K562 (cell line): ENCODE data around the gene ANP32B. TPM values are rescaled to one million over a fixed set of nuclear protein-coding genes. Genes with fewer than 3 reads are reported as not detected.
A peak's percentile ranks its signal among the peaks of the same experiment; 100 is the strongest.

Experiments
- AFF4 ChIP-seq: sonication (generic); formaldehyde crosslinking; IDR thresholded peaks from 2 replicates; pipeline ENCODE4 v1.8.0; 2023; ENCODE audit warnings: mild to moderate bottlenecking, missing genetic modification reagents
- CBX3 ChIP-seq, 2 experiments: IDR thresholded peaks; 1 replicate in 1 of 2; 2 replicates in 1 of 2; pipeline ENCODE4 v1.6.1; 2012; ENCODE audit warnings: inconsistent platforms in 2 of 2, low read length in 2 of 2, borderline replicate concordance in 1 of 2, control low read depth in 1 of 2
- FOXP1 ChIP-seq: sonication (generic); formaldehyde crosslinking; IDR thresholded peaks from 2 replicates; pipeline ENCODE4 v1.8.0; 2022; ENCODE audit warnings: mild to moderate bottlenecking, missing genetic modification reagents
- GTF2F1 ChIP-seq: IDR thresholded peaks from 2 replicates; pipeline ENCODE4 v1.6.1; 2011; ENCODE audit warnings: low read depth, low read length, improper control_type of control experiment
- HMG20A ChIP-seq: fragments of 450-650 bp; formaldehyde crosslinking; conservative IDR thresholded peaks from 2 replicates; pipeline ENCODE4 v1.4.0; 2020; ENCODE audit warnings: mild to moderate bottlenecking, mixed read lengths
- OTX1 ChIP-seq: fragments of 450-650 bp; formaldehyde crosslinking; IDR thresholded peaks from 2 replicates; pipeline ENCODE4 v1.4.0; 2022; ENCODE audit warnings: mild to moderate bottlenecking
- SIN3A ChIP-seq, 2 experiments: fragments of 150-350 bp in 1 of 2; IDR thresholded peaks; 2 replicates each; pipeline ENCODE4 v1.6.1; 2011 to 2016; ENCODE audit warnings: borderline replicate concordance in 2 of 2, low read depth in 2 of 2, low read length in 2 of 2, mild to moderate bottlenecking in 2 of 2, moderate library complexity in 2 of 2; ENCODE audit not compliant: control insufficient read depth in 1 of 2
- SREBF1 ChIP-seq: fragments of 150-350 bp; IDR thresholded peaks from 2 replicates; pipeline ENCODE4 v1.6.1; 2014; ENCODE audit warnings: antibody characterized with exemption, low read depth, low read length, borderline replicate concordance
- STAT5B ChIP-seq: fragments of 250-450 bp; sonication (Bioruptor Pico); IDR thresholded peaks from 2 replicates; pipeline ENCODE4 v1.8.0; 2021; ENCODE audit warnings: mild to moderate bottlenecking, inconsistent platforms
- TCF15 ChIP-seq: fragments of 250-450 bp; sonication (Bioruptor Pico); IDR thresholded peaks from 2 replicates; pipeline ENCODE4 v1.8.0; 2022; ENCODE audit warnings: moderate library complexity, mild to moderate bottlenecking, inconsistent platforms
- TCF7 ChIP-seq: sonication (generic); IDR thresholded peaks from 2 replicates; pipeline ENCODE4 v1.6.1; 2016; ENCODE audit warnings: antibody characterized with exemption, borderline replicate concordance
- XRCC3 ChIP-seq: fragments of 450-650 bp; IDR thresholded peaks from 2 replicates; pipeline ENCODE4 v1.6.1; 2017; ENCODE audit warnings: mild to moderate bottlenecking, moderate library complexity
- ZNF12 ChIP-seq: sonication (generic); formaldehyde crosslinking; IDR thresholded peaks from 2 replicates; pipeline ENCODE4 v1.4.0; 2020; ENCODE audit warnings: mild to moderate bottlenecking, missing genetic modification reagents
- ZNF384 ChIP-seq: IDR thresholded peaks from 2 replicates; pipeline ENCODE4 v1.6.1; 2012; ENCODE audit warnings: low read depth, low read length, improper control_type of control experiment
- ZNF408 ChIP-seq: fragments of 250-450 bp; sonication (Bioruptor Pico); IDR thresholded peaks from 2 replicates; pipeline ENCODE4 v1.4.0; 2020; ENCODE audit warnings: low read depth, mild to moderate bottlenecking, moderate library complexity
- ZNF589 ChIP-seq: fragments of 200-800 bp; sonication (Bioruptor generic); IDR thresholded peaks from 2 replicates; pipeline ENCODE4 v1.6.1; 2016; ENCODE audit warnings: low read depth, missing genetic modification characterization, missing compliant biosample characterization
- ZNF699 ChIP-seq: fragments of 250-450 bp; sonication (Bioruptor Pico); IDR thresholded peaks from 2 replicates; pipeline ENCODE4 v1.8.0; 2021; ENCODE audit warnings: mild to moderate bottlenecking, moderate library complexity; ENCODE audit not compliant: insufficient replicate concordance
- ZNF778 ChIP-seq: fragments of 450-650 bp; formaldehyde crosslinking; IDR thresholded peaks from 2 replicates; pipeline ENCODE4 v1.4.0; 2020; ENCODE audit warnings: mild to moderate bottlenecking, moderate library complexity
- polyA plus RNA-seq, 8 experiments: library from polyadenylated mRNA; depleted of rRNA in 4 of 8; stranded (reverse) in 5 of 8; unstranded in 3 of 8; fragments of >200 nt; fragmentation: Nextera tagmentation in 2 of 8; fragmentation: Illumina TruSeq in 1 of 8; extraction: Ambion mirVana in 2 of 8; extraction: Trizol in 1 of 8; gene quantifications; 2 replicates each; pipeline versions ENCODE4 v1.2.1 to v1.2.3, GENCODE V29; 2011 to 2014; ENCODE audit warnings: inconsistent platforms in 1 of 8, missing spikeins in 1 of 8
- total RNA-seq, 7 experiments: library from RNA; depleted of rRNA in 6 of 7; stranded (reverse); fragments of >200 nt in 6 of 7; fragmentation: Illumina TruSeq in 2 of 7; extraction: Trizol in 2 of 7; gene quantifications; 2 replicates each; pipeline versions ENCODE4 v1.2.1 to v1.2.3, GENCODE V29; 2011 to 2021; ENCODE audit warnings: low replicate concordance in 1 of 7
- TF ChIP-seq, protein P1 (sequence below): fragments of 250-450 bp; sonication (Bioruptor Pico); IDR thresholded peaks from 2 replicates; pipeline ENCODE4 v1.4.0; 2020; ENCODE audit warnings: borderline replicate concordance

Gene ANP32B
- total and polyA plus RNA-seq, 9 of the 15 experiments (the other 6 are each of a cell fraction or from before 2014, with no cell fraction given) = 68.9 to 815 (median 141) TPM

DNA sequence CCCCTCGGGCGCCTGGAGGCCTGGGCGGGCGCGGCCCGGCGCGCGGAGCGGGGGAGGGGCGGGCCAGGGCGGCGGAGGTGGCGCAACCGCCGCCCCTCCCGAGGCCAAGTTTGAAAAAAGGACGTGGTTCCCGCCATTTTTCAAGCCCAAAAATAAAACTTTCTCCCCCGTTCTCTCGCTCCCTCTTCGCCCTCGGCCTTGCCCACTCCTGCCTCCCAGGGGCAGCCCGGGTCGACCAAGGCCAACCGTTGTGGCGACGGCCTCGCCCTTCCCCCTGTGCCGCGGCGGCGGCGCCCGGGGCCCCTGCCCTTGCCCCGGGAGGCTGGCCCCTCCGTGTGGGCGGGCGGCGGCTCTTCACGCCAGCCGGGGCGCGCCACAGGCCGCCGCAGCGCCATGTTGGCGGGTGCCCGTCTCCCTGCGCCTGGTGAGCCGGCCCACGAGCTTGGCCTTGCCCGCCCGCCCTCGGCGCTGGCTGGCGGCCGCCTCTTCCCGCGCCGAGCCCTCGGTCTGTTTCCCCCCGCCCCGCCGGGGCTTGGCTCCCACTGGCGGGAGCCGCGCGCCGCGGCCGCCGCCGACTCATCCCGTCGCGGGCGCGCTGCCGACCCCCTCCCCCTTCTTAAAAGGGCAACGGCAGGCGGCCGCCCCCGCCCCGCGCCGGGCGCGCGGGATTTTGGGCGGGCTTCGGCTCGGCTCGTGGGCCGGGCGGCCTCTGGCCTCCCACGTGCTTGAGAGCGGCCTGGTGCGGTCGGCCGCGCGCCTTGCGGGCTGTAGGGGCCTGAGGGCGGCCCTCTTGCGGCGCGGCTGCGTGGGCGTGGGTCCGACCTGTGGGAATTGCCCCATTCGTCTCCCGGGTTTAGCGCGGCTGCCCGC, 1.3 kb downstream of the ANP32B start (continued):
- peak; percentile 99 for TF ChIP-seq FOXP1
- TF ChIP-seq ZNF589 (CRISPR knock-in tag) = no peak
- TF ChIP-seq TCF15 (CRISPR knock-in tag) = no peak
- TF ChIP-seq, protein P1, sequence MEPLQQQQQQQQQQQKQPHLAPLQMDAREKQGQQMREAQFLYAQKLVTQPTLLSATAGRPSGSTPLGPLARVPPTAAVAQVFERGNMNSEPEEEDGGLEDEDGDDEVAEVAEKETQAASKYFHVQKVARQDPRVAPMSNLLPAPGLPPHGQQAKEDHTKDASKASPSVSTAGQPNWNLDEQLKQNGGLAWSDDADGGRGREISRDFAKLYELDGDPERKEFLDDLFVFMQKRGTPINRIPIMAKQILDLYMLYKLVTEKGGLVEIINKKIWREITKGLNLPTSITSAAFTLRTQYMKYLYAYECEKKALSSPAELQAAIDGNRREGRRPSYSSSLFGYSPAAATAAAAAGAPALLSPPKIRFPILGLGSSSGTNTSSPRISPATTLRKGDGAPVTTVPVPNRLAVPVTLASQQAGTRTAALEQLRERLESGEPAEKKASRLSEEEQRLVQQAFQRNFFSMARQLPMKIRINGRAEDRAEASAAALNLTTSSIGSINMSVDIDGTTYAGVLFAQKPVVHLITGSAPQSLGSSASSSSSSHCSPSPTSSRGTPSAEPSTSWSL (CRISPR knock-in tag) = no peak
- TF ChIP-seq OTX1 (CRISPR knock-in tag) = 0 out of 2 replicates have a peak, but pooled peaks have one; percentile 30
- peak; percentile 82; the same call in 1 of the 2 replicates for TF ChIP-seq AFF4
- TF ChIP-seq HMG20A (CRISPR knock-in tag) = no peak
- peak; percentile 80; the same call in 1 of the 2 replicates for TF ChIP-seq ZNF12 (CRISPR knock-in tag)
- TF ChIP-seq ZNF699 (CRISPR knock-in tag) = no peak
- peak in 1 of 2 experiments; percentile 34; a peak in 2 of 4 replicates for TF ChIP-seq SIN3A (IDR thresholded peaks at IDR 0.05; ENCODE audit: borderline replicate concordance in 2 of 2, control insufficient read depth in 1 of 2, low read depth in 2 of 2, low read length in 2 of 2)
- TF ChIP-seq SREBF1 = no peak
- TF ChIP-seq XRCC3 = no peak
- TF ChIP-seq ZNF778 (CRISPR knock-in tag) = no peak
- no peak; a peak in 1 of 3 replicates for TF ChIP-seq CBX3 (IDR thresholded peaks at IDR 0.05; ENCODE audit: borderline replicate concordance in 1 of 2, low read length in 2 of 2)
- no peak for TF ChIP-seq ZNF408 (CRISPR knock-in tag)
- TF ChIP-seq TCF7 = no peak
- no peak for TF ChIP-seq STAT5B (CRISPR knock-in tag)
- no peak for TF ChIP-seq ZNF384
- TF ChIP-seq GTF2F1 = peak; percentile 10; the same call in 1 of the 2 replicates
